ENCODE data around the gene BTBD1.

Gene BTBD1

GRCh38 chr15:83066034-83066733, 868 bp downstream of the BTBD1 start:
- DNase-seq (ENCODE audit: insufficient read length) (no peak), FAIRE-seq (peak; percentile 44)
- TF ChIP-seq POLR2A (IDR thresholded peaks at IDR 0.05; ENCODE audit: low read depth, low read length) (no peak), TAF1 (IDR thresholded peaks at IDR 0.05; ENCODE audit: borderline replicate concordance, low read depth, low read length) (no peak), POLR2AphosphoS5 (IDR thresholded peaks at IDR 0.05; ENCODE audit: low read depth, low read length) (no peak)

GRCh38 chr15:83065431-83065830, 1.6 kb downstream of the BTBD1 start:
- FAIRE-seq (no peak), DNase-seq (ENCODE audit: insufficient read length) (no peak)
- TF ChIP-seq TAF1 (IDR thresholded peaks at IDR 0.05; ENCODE audit: borderline replicate concordance, low read depth, low read length) (no peak), POLR2AphosphoS5 (IDR thresholded peaks at IDR 0.05; ENCODE audit: low read depth, low read length) (no peak), POLR2A (IDR thresholded peaks at IDR 0.05; ENCODE audit: low read depth, low read length) (no peak)

GRCh38 chr15:83064859-83065258, 2.2 kb downstream of the BTBD1 start:
- DNase-seq (ENCODE audit: insufficient read length), result no peak
- TF ChIP-seq TAF1 (IDR thresholded peaks at IDR 0.05; ENCODE audit: borderline replicate concordance, low read depth, low read length) (no peak), POLR2A (IDR thresholded peaks at IDR 0.05; ENCODE audit: low read depth, low read length) (no peak), POLR2AphosphoS5 (IDR thresholded peaks at IDR 0.05; ENCODE audit: low read depth, low read length) (no peak)
- FAIRE-seq, result no peak

GRCh38 chr15:83063551-83063950, 3.5 kb downstream of the BTBD1 start:
- peak; percentile 9 for FAIRE-seq
- DNase-seq (ENCODE audit: insufficient read length), result no peak
- TF ChIP-seq TAF1 (IDR thresholded peaks at IDR 0.05; ENCODE audit: borderline replicate concordance, low read depth, low read length) (no peak), POLR2A (IDR thresholded peaks at IDR 0.05; ENCODE audit: low read depth, low read length) (no peak), POLR2AphosphoS5 (IDR thresholded peaks at IDR 0.05; ENCODE audit: low read depth, low read length) (no peak)

GRCh38 chr15:83062768-83063180, 4.3 kb downstream of the BTBD1 start:
- TF ChIP-seq POLR2AphosphoS5 (IDR thresholded peaks at IDR 0.05; ENCODE audit: low read depth, low read length) (no peak), TAF1 (IDR thresholded peaks at IDR 0.05; ENCODE audit: borderline replicate concordance, low read depth, low read length) (no peak), POLR2A (IDR thresholded peaks at IDR 0.05; ENCODE audit: low read depth, low read length) (no peak)
- DNase-seq (ENCODE audit: insufficient read length) (no peak), FAIRE-seq (peak; percentile 73)

- FAIRE-seq (no peak), DNase-seq (ENCODE audit: insufficient read length) (no peak)
- TF ChIP-seq POLR2AphosphoS5 (IDR thresholded peaks at IDR 0.05; ENCODE audit: low read depth, low read length) (no peak), POLR2A (IDR thresholded peaks at IDR 0.05; ENCODE audit: low read depth, low read length) (no peak), TAF1 (IDR thresholded peaks at IDR 0.05; ENCODE audit: borderline replicate concordance, low read depth, low read length) (no peak)
These were observed 5.4 kb downstream of the BTBD1 start for GRCh38 chr15:83061680-83062079.

GRCh38 chr15:83057696-83058376, 9.2 kb downstream of the BTBD1 start:
- FAIRE-seq, result no peak
- no peak for DNase-seq (ENCODE audit: insufficient read length)
- TF ChIP-seq POLR2AphosphoS5 (IDR thresholded peaks at IDR 0.05; ENCODE audit: low read depth, low read length), result no peak
- no peak for TF ChIP-seq POLR2A (IDR thresholded peaks at IDR 0.05; ENCODE audit: low read depth, low read length)
- TF ChIP-seq TAF1 (IDR thresholded peaks at IDR 0.05; ENCODE audit: borderline replicate concordance, low read depth, low read length), result no peak

- FAIRE-seq (no peak), DNase-seq (ENCODE audit: insufficient read length) (no peak)
- TF ChIP-seq TAF1 (IDR thresholded peaks at IDR 0.05; ENCODE audit: borderline replicate concordance, low read depth, low read length) (no peak), POLR2AphosphoS5 (IDR thresholded peaks at IDR 0.05; ENCODE audit: low read depth, low read length) (no peak), POLR2A (IDR thresholded peaks at IDR 0.05; ENCODE audit: low read depth, low read length) (no peak)
These were observed 10.1 kb downstream of the BTBD1 start for GRCh38 chr15:83057002-83057401.

- TF ChIP-seq TAF1 (IDR thresholded peaks at IDR 0.05; ENCODE audit: borderline replicate concordance, low read depth, low read length) (no peak), POLR2A (IDR thresholded peaks at IDR 0.05; ENCODE audit: low read depth, low read length) (no peak), POLR2AphosphoS5 (IDR thresholded peaks at IDR 0.05; ENCODE audit: low read depth, low read length) (no peak)
- FAIRE-seq (no peak), DNase-seq (ENCODE audit: insufficient read length) (no peak)
These were observed 13.9 kb downstream of the BTBD1 start for GRCh38 chr15:83053151-83053550.

GRCh38 chr15:83046558-83047127, 20.4 kb downstream of the BTBD1 start:
- TF ChIP-seq POLR2AphosphoS5 (IDR thresholded peaks at IDR 0.05; ENCODE audit: low read depth, low read length) (no peak), POLR2A (IDR thresholded peaks at IDR 0.05; ENCODE audit: low read depth, low read length) (no peak), TAF1 (IDR thresholded peaks at IDR 0.05; ENCODE audit: borderline replicate concordance, low read depth, low read length) (no peak)
- FAIRE-seq, result no peak
- no peak for DNase-seq (ENCODE audit: insufficient read length)

GRCh38 chr15:83044156-83044555, 22.9 kb downstream of the BTBD1 start:
- DNase-seq (ENCODE audit: insufficient read length) (no peak), FAIRE-seq (no peak)
- TF ChIP-seq POLR2A (IDR thresholded peaks at IDR 0.05; ENCODE audit: low read depth, low read length) (no peak), TAF1 (IDR thresholded peaks at IDR 0.05; ENCODE audit: borderline replicate concordance, low read depth, low read length) (no peak), POLR2AphosphoS5 (IDR thresholded peaks at IDR 0.05; ENCODE audit: low read depth, low read length) (no peak)

Measured in GM12892 (cell line).